ENCODE data around the gene ANO1.

DNA sequence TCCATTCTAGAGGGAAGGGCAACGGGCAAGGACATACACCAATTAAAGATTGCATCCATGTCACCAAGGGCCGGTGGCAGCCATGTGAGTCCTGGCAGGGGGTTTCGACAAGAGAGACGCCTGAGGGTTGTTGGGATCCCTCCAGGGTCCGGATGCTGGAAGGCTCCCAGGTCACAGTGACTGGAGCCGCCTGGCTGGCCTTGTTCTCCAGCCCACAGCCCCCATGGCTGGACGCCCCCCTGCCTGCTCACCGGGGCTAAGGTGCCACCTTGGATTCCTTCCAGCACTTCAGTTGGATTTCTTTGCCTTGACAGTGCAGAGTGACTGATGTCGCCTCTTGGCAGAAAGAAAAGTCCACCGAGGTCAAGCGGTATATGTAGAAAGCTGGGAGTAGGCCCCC is 42.6 kb downstream of the ANO1 start:
- TF ChIP-seq POLR2AphosphoS5 (IDR thresholded peaks at IDR 0.05; ENCODE audit: borderline replicate concordance, low read depth, low read length) (no peak), EZH2 (IDR thresholded peaks at IDR 0.05) (no peak)

Measured in SK-N-MC (cell line).